ENCODE results near the gene JSRP1. TPM values are rescaled to one million over a fixed set of nuclear protein-coding genes. Genes with fewer than 3 reads are reported as not detected.
A peak's percentile ranks its signal among the peaks of the same experiment; 100 is the strongest.

Gene JSRP1
- total RNA-seq, 2 experiments from 2014 or later: 1.0 TPM

GRCh38 chr19:2277138-2277537, 20.9 kb upstream of the JSRP1 start:
- DNase-seq (no peak), ATAC-seq (no peak)
- H3K36me3 Mint-ChIP-seq (ENCODE audit: low read depth): peaks cover 23% of the 10 kb centered on the region
- H3K4me3 Mint-ChIP-seq: no peak overlapping the region
- intact Hi-C loops (cut with micrococcal nuclease): loop anchor here (5.0 kb wide), 1 partner anchor 115 kb away; no protein-coding TSS in a partner anchor
- H3K27me3 Mint-ChIP-seq: no peaks in the 10 kb centered on the region
- TF ChIP-seq CTCF (IDR thresholded peaks at IDR 0.05): no peak
- H3K9me3 Mint-ChIP-seq: no peaks in the 10 kb centered on the region
- peaks cover 31% of the 10 kb centered on the region for H3K4me1 Mint-ChIP-seq (ENCODE audit: low read depth)
- H3K27ac Mint-ChIP-seq: no peak overlapping the region
- ChIA-PET CTCF (interaction anchor here (0.9 to 1.0 kb wide), 2 partner anchors 39 to 334 kb away, joined by 3 read pairs; no protein-coding TSS in a partner anchor), POLR2A (interaction anchor here (0.9 to 11.0 kb wide), 5 partner anchors 12 to 41 kb away, joined by 3 to 102 read pairs (median 4); partner anchors contain the start of genes AMH, JSRP1 and PLEKHJ1)

- intact Hi-C loops (cut with micrococcal nuclease): loop anchor here (5.0 kb wide), 1 partner anchor 116 kb away; no protein-coding TSS in a partner anchor
Measured at GRCh38 chr19:2276429-2276986, 20.3 kb upstream of the JSRP1 start.

DNA sequence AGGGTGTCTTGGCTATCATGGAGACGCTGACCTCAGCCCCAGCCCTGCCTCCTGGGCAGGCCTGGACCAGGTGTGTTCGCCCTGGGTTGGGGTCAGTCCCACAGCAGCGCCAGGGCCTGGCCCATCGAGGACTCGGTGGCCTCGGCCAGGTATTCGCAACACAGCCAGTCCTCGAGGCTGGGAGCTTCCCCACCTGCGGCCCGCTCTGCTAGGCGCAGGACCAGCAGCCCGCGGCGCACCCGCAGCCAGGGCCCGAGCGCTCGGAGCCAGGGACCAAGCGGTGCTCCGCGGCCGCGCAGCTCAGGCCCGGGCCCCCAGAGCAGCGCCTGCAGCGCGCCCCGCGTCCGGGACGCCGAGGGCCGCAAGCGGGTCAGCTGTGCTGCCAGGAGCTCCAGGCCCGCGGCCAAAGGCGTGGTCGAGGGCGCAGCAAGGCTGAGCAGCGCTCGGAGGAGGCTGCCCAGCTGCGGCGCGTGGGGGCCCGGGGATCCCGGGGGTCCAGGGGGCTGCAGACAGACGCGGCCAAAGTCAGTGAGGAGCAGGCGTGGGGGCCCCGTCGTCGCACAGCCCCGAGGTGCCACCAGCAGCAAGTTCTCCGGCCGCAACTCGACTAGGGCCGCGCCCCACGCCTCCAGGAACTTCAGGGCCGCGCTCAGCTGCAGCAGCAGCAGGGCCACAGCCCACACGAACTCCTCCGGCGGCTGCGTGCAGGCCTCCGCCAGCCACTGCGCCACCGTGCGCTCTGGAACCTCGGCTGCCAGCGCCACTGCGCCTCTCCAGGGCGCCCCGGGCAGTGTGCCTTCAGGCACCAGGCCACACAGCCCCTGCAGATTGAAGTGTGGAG, 19.6 kb upstream of the JSRP1 start:
- Mint-ChIP-seq H3K27me3 (no peaks in the 10 kb centered on the region), H3K9me3 (no peaks in the 10 kb centered on the region), H3K36me3 (ENCODE audit: low read depth) (peaks cover 34% of the 10 kb centered on the region), H3K4me3 (no peak overlapping the region), H3K27ac (no peak overlapping the region), H3K4me1 (ENCODE audit: low read depth) (peaks cover 31% of the 10 kb centered on the region)
- POLR2A ChIA-PET: interaction anchor here (0.7 to 11.0 kb wide), 8 partner anchors 12 to 126 kb away, joined by 3 to 102 read pairs (median 3); partner anchors contain the start of genes AMH and JSRP1
- CTCF ChIA-PET: interaction anchor here (1.0 to 4.9 kb wide), 4 partner anchors 13 to 120 kb away, joined by 3 to 29 read pairs (median 8); partner anchors contain the start of gene PLEKHJ1
- intact Hi-C loops (cut with micrococcal nuclease): loop anchor here (5.0 kb wide), 1 partner anchor 116 kb away; no protein-coding TSS in a partner anchor
- no peak for TF ChIP-seq CTCF (IDR thresholded peaks at IDR 0.05)
- DNase-seq (no peak), ATAC-seq (no peak)

More at GRCh38 chr19:2276429-2276986, 20.3 kb upstream of the JSRP1 start:
- no peak for DNase-seq
- Mint-ChIP-seq H3K4me1 (ENCODE audit: low read depth) (peaks cover 29% of the 10 kb centered on the region), H3K9me3 (no peaks in the 10 kb centered on the region), H3K4me3 (no peak overlapping the region), H3K36me3 (ENCODE audit: low read depth) (peaks cover 28% of the 10 kb centered on the region), H3K27me3 (no peaks in the 10 kb centered on the region), H3K27ac (no peak overlapping the region)
- no peak for TF ChIP-seq CTCF (IDR thresholded peaks at IDR 0.05)
- ChIA-PET POLR2A (interaction anchor here (0.9 to 11.0 kb wide), 5 partner anchors 12 to 41 kb away, joined by 3 to 102 read pairs (median 4); partner anchors contain the start of genes AMH, JSRP1 and PLEKHJ1), CTCF (interaction anchor here (1.0 to 4.9 kb wide), 3 partner anchors 117 to 334 kb away, joined by 3 to 29 read pairs (median 10); no protein-coding TSS in a partner anchor)
- no peak for ATAC-seq

GRCh38 chr19:2274931-2275535, 18.8 kb upstream of the JSRP1 start:
- Mint-ChIP-seq H3K36me3 (ENCODE audit: low read depth) (peaks cover 36% of the 10 kb centered on the region), H3K27me3 (no peaks in the 10 kb centered on the region), H3K9me3 (no peaks in the 10 kb centered on the region), H3K4me1 (ENCODE audit: low read depth) (peaks cover 31% of the 10 kb centered on the region), H3K27ac (peak overlapping the region; percentile 52), H3K4me3 (no peak overlapping the region)
- no peak for TF ChIP-seq CTCF (IDR thresholded peaks at IDR 0.05)
- intact Hi-C loops (cut with micrococcal nuclease): loop anchor here (5.0 kb wide), 1 partner anchor 117 kb away; no protein-coding TSS in a partner anchor
- POLR2A ChIA-PET: interaction anchor here (0.7 to 11.0 kb wide), 7 partner anchors 13 to 127 kb away, joined by 3 to 102 read pairs (median 3); partner anchors contain the start of genes AMH and JSRP1
- CTCF ChIA-PET: interaction anchor here (1.0 to 4.9 kb wide), 10 partner anchors 8 to 123 kb away, joined by 3 to 29 read pairs (median 6); partner anchors contain the start of genes PEAK3 and PLEKHJ1
- DNase-seq (peak; percentile 60), ATAC-seq (no peak)
